SK-N-SH (cell line): ENCODE measurements around the gene PCGF3. TPM values are rescaled to one million over a fixed set of nuclear protein-coding genes. Genes with fewer than 3 reads are reported as not detected.

Experiments
- CTCF ChIA-PET: fragments of 300-600, 350-600 bp; formaldehyde crosslinking; extraction: SDS; loops from one replicate; lab custom pipeline; 2021; lab: Yijun Ruan, JAX
- POLR2A ChIA-PET: fragments of 350-600 bp; sonication (Branson Sonifier 250); formaldehyde crosslinking; extraction: SDS; loops from one replicate; lab custom pipeline; 2020; ENCODE audit warnings: antibody characterized with exemption, inconsistent platforms; lab: Yijun Ruan, JAX
- DNase-seq: peaks from one replicate; pipeline ENCODE4 v3.0.0; 2012
- H2AFZ ChIP-seq: fragments of 200-600 bp; sonication (generic); 2 replicates; pipeline ENCODE4 v1.8.1; 2016; ENCODE audit warnings: antibody characterized with exemption, mild to moderate bottlenecking, low read depth
- H3F3A ChIP-seq: fragments of 200-600 bp; sonication (generic); replicated peaks from 2 replicates; pipeline ENCODE3; 2016; ENCODE audit warnings: antibody characterized with exemption, mild to moderate bottlenecking; ENCODE audit not compliant: insufficient read depth
- H3K27ac ChIP-seq, 2 experiments: fragments of 200-500 bp in 1 of 2; fragments of 200-600 bp in 1 of 2; sonication (Bioruptor generic) in 1 of 2; sonication (generic), shearing (Covaris generic) in 1 of 2; 2 replicates each; pipeline versions ENCODE4 v1.5.1 to v1.6.1; 2014 to 2016; ENCODE audit warnings: low read depth in 2 of 2, inconsistent platforms in 1 of 2, low read length in 1 of 2, mild to moderate bottlenecking in 1 of 2, mixed read lengths in 1 of 2
- H3K27me3 ChIP-seq: fragments of 200-600 bp; sonication (generic), shearing (Covaris generic); 2 replicates; pipeline ENCODE4 v1.6.1; 2016; ENCODE audit warnings: mixed run types; ENCODE audit not compliant: insufficient read depth
- H3K36me3 ChIP-seq, 2 experiments: fragments of 200-500 bp in 1 of 2; fragments of 200-600 bp in 1 of 2; sonication (Bioruptor generic) in 1 of 2; sonication (generic) in 1 of 2; replicated peaks in 1 of 2; 2 replicates each; pipeline versions ENCODE3 to v1.5.1; 2014 to 2016; ENCODE audit warnings: low read length in 1 of 2, mild to moderate bottlenecking in 1 of 2; ENCODE audit not compliant: insufficient read depth in 2 of 2, control insufficient read depth in 1 of 2
- H3K4me1 ChIP-seq, 2 experiments: fragments of 200-500 bp in 1 of 2; fragments of 200-600 bp in 1 of 2; sonication (Bioruptor generic) in 1 of 2; sonication (generic), shearing (Covaris generic) in 1 of 2; 2 replicates each; pipeline versions ENCODE4 v1.5.1 to v1.6.1; 2014 to 2016; ENCODE audit warnings: low read depth in 1 of 2, low read length in 1 of 2, mixed run types in 1 of 2; ENCODE audit not compliant: insufficient read depth in 2 of 2, control insufficient read depth in 1 of 2
- H3K4me2 ChIP-seq: fragments of 200-600 bp; sonication (generic), shearing (Covaris generic); 2 replicates; pipeline ENCODE4 v1.6.1; 2017; ENCODE audit warnings: mixed run types
- H3K4me3 ChIP-seq, 2 experiments: fragments of 200-500 bp in 1 of 2; fragments of 200-600 bp in 1 of 2; sonication (Bioruptor generic) in 1 of 2; sonication (generic), shearing (Covaris generic) in 1 of 2; 2 replicates each; pipeline versions ENCODE4 v1.5.1 to v1.8.1; 2014 to 2016; ENCODE audit warnings: low read depth in 2 of 2, inconsistent platforms in 1 of 2, low read length in 1 of 2, mild to moderate bottlenecking in 1 of 2, mixed read lengths in 1 of 2, moderate library complexity in 1 of 2
- H3K79me2 ChIP-seq: fragments of 200-600 bp; sonication (generic); 2 replicates; pipeline ENCODE4 v1.8.1; 2017; ENCODE audit warnings: mild to moderate bottlenecking; ENCODE audit not compliant: insufficient read depth
- H3K9ac ChIP-seq: fragments of 200-600 bp; sonication (generic); 2 replicates; pipeline ENCODE4 v1.6.1; 2017; ENCODE audit warnings: mixed run types
- H3K9me2 ChIP-seq: fragments of 200-600 bp; sonication (generic); 2 replicates; pipeline ENCODE4 v1.6.1; 2017; ENCODE audit warnings: mixed run types
- H3K9me3 ChIP-seq: fragments of 200-600 bp; sonication (generic); 2 replicates; pipeline ENCODE4 v1.6.1; 2017; ENCODE audit warnings: mixed run types, mild to moderate bottlenecking, moderate library complexity
- H4K20me1 ChIP-seq: fragments of 200-600 bp; sonication (generic); 2 replicates; pipeline ENCODE4 v1.6.1; 2017; ENCODE audit warnings: mild to moderate bottlenecking, mixed run types; ENCODE audit not compliant: insufficient read depth
- ELF1 ChIP-seq: IDR thresholded peaks from 2 replicates; pipeline ENCODE4 v1.4.0; 2012
- EP300 ChIP-seq, 2 experiments: IDR thresholded peaks; 2 replicates each; pipeline versions ENCODE4 v1.4.0 to v1.6.1; 2012; ENCODE audit warnings: borderline replicate concordance in 1 of 2, low read depth in 1 of 2, low read length in 1 of 2
- EZH2phosphoT487 ChIP-seq: fragments of 200-600 bp; sonication (generic); IDR thresholded peaks from 2 replicates; pipeline ENCODE4 v1.6.1; 2017; ENCODE audit warnings: low read depth, mixed run types, mild to moderate bottlenecking, antibody characterized with exemption, moderate library complexity, borderline replicate concordance
- FOSL2 ChIP-seq: IDR thresholded peaks from 2 replicates; pipeline ENCODE4 v1.4.0; 2012; ENCODE audit warnings: low read depth, mild to moderate bottlenecking, moderate library complexity, borderline replicate concordance
- GABPA ChIP-seq: IDR thresholded peaks from 2 replicates; pipeline ENCODE4 v1.4.0; 2012; ENCODE audit warnings: low read depth, mild to moderate bottlenecking
- IRF3 ChIP-seq: fragments of 150-350 bp; IDR thresholded peaks from 2 replicates; pipeline ENCODE4 v1.6.1; 2016; ENCODE audit warnings: mild to moderate bottlenecking, low read depth, low read length
- MEF2A ChIP-seq: IDR thresholded peaks from 2 replicates; pipeline ENCODE4 v1.4.0; 2012; ENCODE audit warnings: low read depth, borderline replicate concordance
- MXI1 ChIP-seq: IDR thresholded peaks from 2 replicates; pipeline ENCODE4 v1.6.1; 2012; ENCODE audit warnings: mild to moderate bottlenecking, low read depth, low read length, improper control_type of control experiment
- NFIC ChIP-seq: IDR thresholded peaks from 2 replicates; pipeline ENCODE4 v1.4.0; 2012; ENCODE audit warnings: borderline replicate concordance
- POLR2AphosphoS5 ChIP-seq: IDR thresholded peaks from 2 replicates; pipeline ENCODE4 v1.6.1; 2012; ENCODE audit warnings: low read depth, low read length
- RAD21 ChIP-seq: IDR thresholded peaks from 2 replicates; pipeline ENCODE4 v1.6.1; 2012; ENCODE audit warnings: mild to moderate bottlenecking, low read length
- RCOR1 ChIP-seq: fragments of 150-350 bp; IDR thresholded peaks from 2 replicates; pipeline ENCODE4 v1.6.1; 2017; ENCODE audit warnings: antibody characterized with exemption, low read length
- REST ChIP-seq: IDR thresholded peaks from 2 replicates; pipeline ENCODE4 v1.6.1; 2012; ENCODE audit warnings: mild to moderate bottlenecking, low read depth, low read length, moderate library complexity
- RFX5 ChIP-seq: IDR thresholded peaks from 2 replicates; pipeline ENCODE4 v1.6.1; 2012; ENCODE audit warnings: mild to moderate bottlenecking, improper control_type of control experiment, low read length
- SIN3A ChIP-seq: IDR thresholded peaks from 2 replicates; pipeline ENCODE4 v1.6.1; 2012; ENCODE audit warnings: low read depth, mild to moderate bottlenecking, low read length, moderate library complexity, borderline replicate concordance
- TCF12 ChIP-seq: IDR thresholded peaks from 2 replicates; pipeline ENCODE4 v1.4.0; 2012
- USF1 ChIP-seq: IDR thresholded peaks from 2 replicates; pipeline ENCODE4 v1.4.0; 2012; ENCODE audit warnings: low read depth, borderline replicate concordance
- YY1 ChIP-seq: IDR thresholded peaks from 2 replicates; pipeline ENCODE4 v1.4.0; 2012; ENCODE audit warnings: low read depth, mild to moderate bottlenecking
- ZBTB33 ChIP-seq: IDR thresholded peaks from 2 replicates; pipeline ENCODE4 v1.4.0; 2012; ENCODE audit warnings: low read depth, borderline replicate concordance
- WGBS: methylation state at CpG from one replicate; pipeline ENCODE4 v1.1.6; 2017; ENCODE audit warnings: low lambda C conversion rate; 5-methylcytosine and 5-hydroxymethylcytosine counted together
- polyA plus RNA-seq, 3 experiments: library from polyadenylated mRNA; depleted of rRNA; stranded (reverse); fragments of >200 nt; gene quantifications; 2 replicates each; pipeline ENCODE4 v1.2.3, GENCODE V29; 2012
- TF ChIP-seq, protein P1 (sequence below): IDR thresholded peaks from 2 replicates; pipeline ENCODE4 v1.4.0; 2012; ENCODE audit warnings: low read depth

PCGF3 gene
- polyA plus RNA-seq, 1 of the 3 experiments (the other 2 are of a cell fraction), result 44.8 TPM

DNA sequence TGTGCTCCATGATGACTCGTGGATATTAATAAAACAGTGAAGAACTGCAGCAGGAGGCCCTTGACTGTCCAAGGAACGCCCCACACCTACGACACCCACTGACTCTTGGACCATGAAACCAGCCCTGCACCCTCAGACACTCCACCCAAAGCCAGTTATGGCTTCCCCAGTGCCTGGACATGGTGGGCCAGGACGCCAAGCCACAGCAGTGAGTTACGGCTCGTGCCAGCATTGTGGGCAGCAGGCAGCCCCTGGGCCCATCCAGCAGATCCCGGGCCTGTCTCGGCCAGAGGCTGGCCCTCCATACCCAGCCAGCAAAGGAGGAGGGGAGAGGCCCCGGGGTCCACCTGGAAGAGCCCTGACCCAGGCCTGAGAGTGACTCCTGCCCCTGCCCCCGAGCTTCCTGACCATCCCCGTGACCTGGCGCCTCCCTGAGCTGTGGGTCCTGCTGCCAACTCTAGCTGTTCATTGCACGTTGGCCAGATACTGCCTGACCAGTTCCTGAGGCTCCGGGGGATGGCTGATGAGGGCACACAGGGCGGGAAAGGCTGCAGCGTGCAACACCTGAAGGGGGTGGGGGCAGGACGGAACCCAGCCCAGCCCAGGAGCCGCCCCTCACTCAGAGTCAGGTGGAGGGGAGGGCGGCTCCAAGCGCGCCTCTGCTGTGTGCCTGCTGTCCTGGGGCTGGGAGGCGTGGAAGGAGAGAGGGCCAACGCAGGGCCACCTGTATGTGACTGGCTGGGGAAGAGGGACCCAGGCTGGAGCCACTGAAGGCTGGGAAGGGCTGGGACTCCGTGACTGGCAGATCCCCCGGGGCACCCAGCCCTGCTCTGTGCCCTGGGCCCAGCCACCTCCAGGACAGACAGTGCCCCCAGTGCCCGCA lies 17.4 kb upstream of the PCGF3 start:
- Histone ChIP-seq H3K4me2 (peak overlapping the region; percentile 74; the same call in 1 of the 2 replicates), H4K20me1 (no peaks in the 10 kb centered on the region), H3K27me3 (no peaks in the 10 kb centered on the region), H3K4me1 (peaks cover 13 to 20% of the 10 kb centered on the region in 2 experiments; a peak in 3 of 4 replicates), H3K9me2 (no peaks in the 10 kb centered on the region), H3K9me3 (no peaks in the 10 kb centered on the region), H3K79me2 (no peaks in the 10 kb centered on the region), H3K27ac (peak overlapping the region in 1 of 2 experiments; percentile 77; a peak in 3 of 4 replicates), H3F3A (peaks cover 11% of the 10 kb centered on the region), H2AFZ (no peak overlapping the region), H3K4me3 (no peak overlapping the region), H3K36me3 (no peaks in the 10 kb centered on the region), H3K9ac (peak overlapping the region; percentile 51; the same call in 1 of the 2 replicates)
- no peak for DNase-seq
- 95% methylated on average over 10 of the region's 26 CpGs for WGBS
- no peak for TF ChIP-seq RAD21
- TF ChIP-seq ZBTB33, result no peak
- TF ChIP-seq YY1, result no peak
- TF ChIP-seq FOSL2, result no peak
- no peak for TF ChIP-seq RFX5
- TF ChIP-seq TCF12, result no peak
- TF ChIP-seq NFIC, result no peak
- TF ChIP-seq MXI1, result no peak
- no peak for TF ChIP-seq GABPA
- no peak for TF ChIP-seq MEF2A
- TF ChIP-seq RCOR1, result no peak
- no peak for TF ChIP-seq IRF3
- TF ChIP-seq REST, result no peak
- no peak for TF ChIP-seq EP300 (IDR thresholded peaks at IDR 0.05; ENCODE audit: borderline replicate concordance in 1 of 2, low read depth in 1 of 2, low read length in 1 of 2)
- TF ChIP-seq POLR2AphosphoS5, result no peak
- no peak for TF ChIP-seq USF1
- TF ChIP-seq SIN3A, result no peak
- TF ChIP-seq EZH2phosphoT487, result no peak
- no peak for TF ChIP-seq ELF1
- TF ChIP-seq, protein P1, sequence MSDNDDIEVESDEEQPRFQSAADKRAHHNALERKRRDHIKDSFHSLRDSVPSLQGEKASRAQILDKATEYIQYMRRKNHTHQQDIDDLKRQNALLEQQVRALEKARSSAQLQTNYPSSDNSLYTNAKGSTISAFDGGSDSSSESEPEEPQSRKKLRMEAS, result no peak
- ChIA-PET CTCF (interaction anchor here (1.6 kb wide), 1 partner anchor 299 kb away, joined by 5 read pairs; the partner anchor contains the start of gene IDUA), POLR2A (no interaction called here)
